D721Med (cell line): ENCODE measurements around the gene SDCCAG8.

Experiments
- DNase-seq: peaks from one replicate; pipeline ENCODE4 v3.0.0; 2011; ENCODE audit warnings: low spot score; ENCODE audit not compliant: insufficient read length
- FAIRE-seq: peaks from 2 replicates; lab custom pipeline; 2011; peaks lifted over from hg19 to GRCh38; lab: Jason Lieb, UNC
- CTCF ChIP-seq: IDR thresholded peaks from 2 replicates; pipeline ENCODE4 v1.5.1; 2012; ENCODE audit warnings: mild to moderate bottlenecking, control low read depth; ENCODE audit not compliant: insufficient read depth; ENCODE audit errors: missing control alignments

Gene SDCCAG8

GRCh38 chr1:243449373-243449772, 193.5 kb downstream of the SDCCAG8 start:
- FAIRE-seq: peak; percentile 61
- no peak for DNase-seq
- TF ChIP-seq CTCF: no peak

GRCh38 chr1:243452092-243452491, 196.3 kb downstream of the SDCCAG8 start:
- FAIRE-seq: no peak
- no peak for TF ChIP-seq CTCF
- DNase-seq: no peak

DNA sequence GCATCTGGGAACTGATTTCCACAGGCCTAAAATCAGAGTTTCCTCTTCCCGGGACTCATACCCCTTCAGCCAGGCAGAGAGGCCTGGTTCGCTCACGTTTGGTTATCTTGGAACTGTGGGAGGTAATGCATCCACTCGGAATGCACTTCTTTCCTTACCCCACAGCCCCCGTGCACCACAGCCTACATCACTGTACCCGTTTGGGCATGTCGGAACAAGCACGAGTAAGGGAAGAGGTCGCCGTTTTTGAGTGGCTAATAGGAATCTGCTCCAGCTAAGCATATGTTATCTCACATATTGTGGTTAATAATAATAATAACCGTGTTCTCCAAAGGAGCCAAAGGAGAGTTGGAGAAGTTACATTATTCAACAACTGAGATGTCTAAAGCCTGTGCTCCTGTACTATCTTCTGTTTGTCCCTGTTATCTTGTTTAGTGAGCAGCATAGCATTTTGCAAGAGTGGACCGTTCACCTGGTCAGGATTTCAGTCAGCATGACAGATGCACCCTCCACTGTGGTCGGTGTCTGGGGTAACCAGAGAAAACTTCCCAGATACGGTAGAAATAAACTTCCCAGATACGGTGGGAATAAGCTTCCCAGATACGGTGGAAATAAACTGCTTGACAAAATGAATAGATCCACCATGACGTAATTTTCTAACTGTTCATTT, 198.6 kb downstream of the SDCCAG8 start:
- no peak for FAIRE-seq
- no peak for TF ChIP-seq CTCF
- no peak for DNase-seq

DNA sequence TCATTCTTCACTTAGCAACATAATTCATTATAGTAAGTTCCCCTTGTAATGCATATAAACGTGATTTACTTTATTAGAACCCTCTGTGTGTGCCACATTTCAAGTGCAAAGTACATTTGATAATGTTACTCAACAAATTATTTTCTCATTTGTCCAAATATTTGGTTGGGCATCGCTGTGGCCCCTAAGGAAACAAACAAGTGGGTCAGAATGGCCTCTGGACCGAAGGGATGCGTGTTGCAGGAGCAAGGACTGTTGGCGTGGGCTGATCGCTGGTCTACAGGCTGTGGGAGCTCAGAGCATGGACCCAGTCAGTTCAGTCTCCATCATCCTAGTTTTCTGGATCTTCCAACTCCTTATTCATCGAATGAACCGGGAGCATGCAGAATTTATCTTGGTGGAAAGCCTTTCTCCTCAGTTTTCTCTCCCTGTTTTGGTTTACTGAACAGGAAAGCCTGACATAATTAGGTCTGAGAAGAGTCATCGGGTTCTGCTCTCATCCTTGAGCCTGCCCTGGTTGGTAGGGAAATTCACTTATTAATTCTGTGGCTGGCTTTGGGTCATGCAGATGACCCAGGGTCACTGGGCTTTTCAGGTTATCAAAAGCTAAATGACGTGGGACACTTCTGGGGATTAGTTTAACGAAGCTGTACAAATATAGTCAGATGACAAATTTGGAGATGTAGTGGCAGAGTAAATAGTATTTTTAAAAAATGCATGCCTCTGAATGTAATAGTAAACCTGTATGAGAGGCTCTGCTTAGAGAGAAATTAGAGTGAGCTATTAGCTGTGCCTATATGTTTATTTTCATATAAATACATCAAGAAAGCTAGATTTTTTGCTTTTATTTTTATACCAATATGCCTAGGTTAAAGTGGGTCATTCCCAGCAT, 200.2 kb downstream of the SDCCAG8 start:
- no peak for TF ChIP-seq CTCF
- FAIRE-seq: no peak
- DNase-seq: no peak

GRCh38 chr1:243457363-243457982, 201.6 kb downstream of the SDCCAG8 start:
- FAIRE-seq (peak; percentile 64), DNase-seq (no peak)
- no peak for TF ChIP-seq CTCF

DNA sequence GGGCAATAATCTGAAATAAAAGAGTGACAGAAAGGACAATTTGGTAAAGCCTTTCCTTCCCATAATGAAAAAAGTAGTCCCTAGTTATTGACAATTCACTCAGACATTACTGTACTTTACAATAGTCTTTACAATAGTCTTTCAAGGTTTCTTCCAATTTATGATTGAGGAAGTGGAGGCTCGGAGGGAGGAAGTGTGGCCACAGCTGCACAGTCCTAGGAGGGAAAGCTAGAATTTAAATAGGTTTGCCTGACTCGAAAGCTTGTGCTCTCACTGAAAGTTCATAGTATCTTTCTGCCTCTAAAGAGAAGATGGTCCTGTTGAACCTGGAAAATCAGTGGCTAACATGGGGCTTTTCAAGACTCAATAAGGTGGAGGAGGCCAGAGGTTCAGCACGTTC, 203.2 kb downstream of the SDCCAG8 start:
- TF ChIP-seq CTCF: no peak
- FAIRE-seq (no peak), DNase-seq (no peak)

DNA sequence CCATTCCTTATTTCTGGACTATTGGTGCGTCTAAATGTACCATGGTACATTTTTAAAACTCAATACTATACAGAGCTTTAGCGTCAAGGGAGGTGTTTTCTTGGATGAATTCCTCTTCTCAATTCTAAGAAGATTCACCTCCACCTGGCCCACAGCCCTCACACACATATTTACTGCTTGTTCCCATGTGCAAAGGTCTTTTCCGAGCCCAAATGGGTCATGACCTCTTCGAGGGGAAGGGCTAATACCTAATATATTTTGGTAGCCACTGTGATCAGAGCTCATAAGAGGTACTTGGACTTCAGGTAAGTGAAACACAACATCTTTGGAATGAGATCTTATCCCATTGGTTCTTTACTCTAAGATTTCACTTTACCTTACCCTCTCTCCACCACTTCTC, 205.9 kb downstream of the SDCCAG8 start:
- FAIRE-seq (no peak), DNase-seq (no peak)
- no peak for TF ChIP-seq CTCF
